GDM1 (cell line): ENCODE data around the gene ISL2.

Experiments used
- DNase-seq: peaks from one replicate; lab custom pipeline; 2025; lab: John Stamatoyannopoulos, UW

Gene ISL2

DNA sequence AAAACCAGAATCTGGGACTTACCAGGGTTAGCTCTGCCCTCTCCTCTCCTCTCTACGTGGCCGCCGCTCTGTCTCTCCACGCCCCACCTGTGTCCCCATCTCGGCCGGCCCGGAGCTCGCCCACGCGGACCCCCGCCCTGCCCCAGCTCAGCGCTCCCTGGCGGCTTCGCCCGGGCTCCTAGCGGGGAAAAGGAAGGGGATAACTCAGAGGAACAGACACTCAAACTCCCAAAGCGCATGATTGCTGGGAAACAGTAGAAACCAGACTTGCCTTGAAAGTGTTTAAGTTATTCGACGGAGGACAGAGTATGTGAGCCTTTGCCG, 5.4 kb downstream of the ISL2 start:
- DNase-seq = no peak

DNA sequence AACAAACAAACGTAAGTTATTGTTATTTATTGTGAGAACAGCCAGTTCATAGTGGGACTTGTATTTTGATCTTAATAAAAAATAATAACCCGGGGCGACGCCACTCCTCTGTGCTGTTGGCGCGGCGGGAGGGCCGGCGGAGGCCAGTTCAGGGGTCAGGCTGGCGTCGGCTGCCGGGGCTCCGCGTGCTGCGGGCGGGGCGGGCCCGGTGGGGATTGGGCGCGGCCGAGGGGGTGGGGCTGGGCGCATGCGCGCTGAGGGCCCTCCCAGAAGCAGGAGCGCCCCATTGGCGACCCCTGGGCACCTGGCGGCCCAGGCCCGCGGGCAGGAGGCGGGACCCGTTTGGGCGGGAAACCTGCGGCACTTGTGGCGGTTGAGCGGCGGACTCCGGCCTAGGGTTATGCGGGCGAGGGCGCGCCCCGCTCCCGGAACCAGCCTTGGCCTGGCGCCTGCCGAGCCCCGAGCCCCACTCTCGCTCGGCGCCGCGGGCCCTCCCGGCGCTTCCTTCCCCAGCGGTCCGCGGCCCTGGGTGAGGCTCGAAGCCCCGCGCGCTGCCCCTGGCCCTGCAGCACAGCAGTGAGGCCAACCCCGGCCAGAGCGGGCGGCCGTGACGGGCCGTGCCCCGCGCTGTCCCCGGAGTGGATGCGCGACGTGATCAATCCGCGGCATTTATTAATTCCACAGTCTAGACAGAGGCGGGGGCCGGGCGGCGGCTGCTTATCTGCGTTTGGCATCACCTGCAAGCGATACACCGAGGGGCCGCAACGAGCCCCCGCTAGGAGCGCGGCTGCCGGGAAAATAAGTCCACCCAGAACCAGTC, 6.0 kb downstream of the ISL2 start:
- no peak for DNase-seq

DNA sequence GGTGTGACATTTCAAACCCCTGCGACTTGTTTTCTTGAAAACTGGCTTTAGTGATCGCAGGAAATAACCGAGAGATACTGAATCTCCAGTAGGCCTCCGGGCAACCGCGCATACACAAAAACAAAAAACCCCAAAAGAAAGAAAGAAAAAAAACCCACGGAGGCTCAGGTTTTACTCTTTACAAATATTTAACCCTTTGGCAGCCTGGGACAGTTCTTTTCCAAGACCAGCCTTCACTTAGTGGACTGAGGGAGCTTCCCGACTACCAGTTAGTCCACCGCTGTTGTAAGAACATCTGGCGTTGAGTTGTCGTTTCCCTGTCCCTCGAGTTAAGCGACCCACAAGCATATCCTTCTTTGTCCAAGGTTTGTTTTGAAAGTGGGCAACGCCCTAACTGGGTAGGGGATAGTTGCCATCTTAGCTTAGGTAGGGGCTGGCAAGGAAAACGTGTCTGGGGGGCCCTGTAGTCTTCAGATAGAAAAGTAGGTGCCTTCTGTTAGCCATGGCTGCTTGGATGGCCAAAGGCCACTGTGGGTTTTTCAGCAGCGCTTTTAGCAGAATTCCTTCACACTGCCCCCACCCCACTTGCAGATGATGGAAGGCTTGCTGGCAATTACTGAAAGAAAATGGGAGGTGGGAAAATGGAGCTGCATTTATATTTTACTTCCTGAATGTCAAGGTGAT, 6.9 kb downstream of the ISL2 start:
- no peak for DNase-seq

GRCh38 chr15:76344893-76345582, 8.5 kb downstream of the ISL2 start:
- DNase-seq = no peak

GRCh38 chr15:76345583-76345879, 9.0 kb downstream of the ISL2 start:
- DNase-seq = no peak

GRCh38 chr15:76345880-76346668, 9.5 kb downstream of the ISL2 start:
- DNase-seq = no peak

GRCh38 chr15:76346669-76347481, 10.3 kb downstream of the ISL2 start:
- no peak for DNase-seq

- DNase-seq = no peak
Measured at GRCh38 chr15:76347482-76348055, 11.0 kb downstream of the ISL2 start.

- DNase-seq = no peak
Measured at GRCh38 chr15:76349301-76350070, 12.9 kb downstream of the ISL2 start.

DNA sequence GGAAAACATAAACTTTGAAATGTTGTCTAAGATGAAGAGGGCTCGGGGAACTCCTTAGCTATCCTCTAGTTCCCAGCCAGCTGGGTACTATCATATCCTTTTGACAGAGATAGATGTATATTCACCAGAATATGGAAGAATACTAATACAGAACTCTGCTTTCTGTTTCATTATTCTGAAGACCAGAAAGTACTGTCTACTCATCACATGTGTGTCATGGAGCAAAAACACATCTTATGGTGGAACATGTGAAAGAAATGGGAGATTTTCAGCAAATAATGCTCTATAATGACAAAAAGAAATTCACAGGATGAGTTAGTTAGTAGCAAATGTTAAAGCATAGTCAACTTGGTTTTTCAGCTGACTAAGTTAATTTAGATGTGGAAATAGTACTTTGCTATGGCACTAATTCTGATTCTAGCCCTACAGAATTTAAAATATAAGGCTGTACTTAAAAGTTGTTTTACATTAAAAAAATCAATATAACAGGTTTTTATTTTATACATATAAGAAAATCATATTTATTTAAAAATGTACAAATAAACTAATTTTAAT, 16.5 kb downstream of the ISL2 start:
- DNase-seq = no peak

GRCh38 chr15:76353903-76354302, 17.3 kb downstream of the ISL2 start:
- DNase-seq = no peak

DNA sequence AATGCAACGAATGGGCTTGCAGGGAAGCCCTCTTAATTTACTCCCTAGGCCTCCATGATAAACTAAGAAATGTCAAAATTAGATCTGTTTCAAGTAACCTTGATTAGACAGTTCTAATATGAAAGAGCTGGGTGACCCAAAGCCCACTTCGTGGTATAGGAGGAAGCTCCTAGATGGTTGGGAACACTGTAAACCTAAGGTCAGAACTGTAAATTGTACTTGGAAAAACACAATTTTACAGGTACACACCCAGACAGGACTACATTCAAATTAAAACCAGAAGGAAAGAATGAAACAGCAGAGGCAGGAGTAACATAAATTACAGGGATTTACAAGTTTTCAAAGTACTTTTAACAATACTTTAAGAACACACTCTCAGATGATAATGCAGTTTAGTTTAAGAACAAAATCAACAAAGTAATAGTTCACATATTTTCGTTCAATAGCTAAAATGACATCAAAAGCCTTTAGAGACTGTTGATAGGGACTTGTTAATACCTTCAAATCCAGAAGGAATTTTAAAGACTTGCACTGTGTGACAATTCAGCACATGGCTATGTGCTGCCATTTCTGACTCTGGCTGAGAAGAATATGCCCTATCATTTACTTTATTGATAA, 18.4 kb downstream of the ISL2 start:
- no peak for DNase-seq

GRCh38 chr15:76358453-76358852, 21.9 kb downstream of the ISL2 start:
- no peak for DNase-seq

DNA sequence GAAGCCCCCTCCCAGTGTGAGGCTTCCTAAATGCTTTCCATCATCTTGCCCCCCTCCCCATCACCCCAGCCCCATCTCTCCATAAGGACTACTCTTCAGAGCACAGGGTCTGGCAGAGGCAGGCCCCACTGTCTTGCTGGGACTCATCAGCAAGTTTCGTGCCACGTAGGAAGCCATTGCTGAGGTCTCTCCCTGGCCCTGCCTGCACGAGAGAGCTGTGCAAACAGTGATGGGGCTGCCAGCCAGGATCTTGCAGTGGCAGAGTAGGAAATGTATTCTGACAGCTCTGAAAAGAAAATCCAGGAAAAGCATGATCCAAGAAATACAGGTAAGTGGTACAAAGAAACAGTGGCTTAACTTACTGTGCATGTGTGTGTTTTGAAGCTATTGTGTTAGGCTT, 22.6 kb downstream of the ISL2 start:
- no peak for DNase-seq

DNA sequence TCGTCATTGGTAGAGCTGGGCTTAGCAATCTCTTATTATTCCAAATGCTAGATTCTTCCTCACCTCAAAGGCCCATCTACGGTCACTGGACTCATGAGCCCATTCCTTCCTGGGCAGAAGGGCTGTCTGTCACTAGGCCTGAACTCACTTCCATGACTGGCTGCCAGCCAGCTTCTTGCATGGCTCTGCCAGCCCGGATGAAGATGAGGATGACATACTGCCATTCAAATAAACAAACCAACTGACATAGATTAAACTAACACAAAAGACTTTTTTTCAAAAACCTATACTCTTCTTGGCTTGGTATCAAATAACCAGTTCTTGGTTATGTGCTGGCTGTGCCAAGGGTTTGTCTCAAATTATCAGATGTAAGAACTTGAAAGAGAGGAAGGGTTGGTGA, 23.8 kb downstream of the ISL2 start:
- no peak for DNase-seq

- DNase-seq = no peak
Measured at GRCh38 chr15:76363251-76363650, 26.7 kb downstream of the ISL2 start.

DNA sequence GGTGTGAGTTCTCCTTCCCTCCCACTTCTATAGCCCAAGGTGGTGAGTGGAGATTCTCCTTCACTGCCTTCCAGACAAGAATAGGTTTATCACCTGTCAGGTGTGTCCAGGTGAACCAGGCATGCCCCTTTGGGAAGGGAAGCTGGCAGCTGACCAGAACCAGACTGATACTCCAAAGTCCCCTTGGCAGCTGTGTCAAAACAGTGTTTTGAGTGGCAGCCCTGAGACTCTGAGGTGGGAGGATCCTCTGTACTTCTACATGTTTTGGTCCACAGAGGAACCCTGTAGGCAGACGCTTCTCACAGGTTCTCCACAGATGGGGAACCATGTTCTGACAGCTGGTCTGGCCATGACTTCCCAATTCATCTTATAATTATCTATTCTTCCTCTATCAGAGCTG, 30.1 kb downstream of the ISL2 start:
- DNase-seq = no peak

DNA sequence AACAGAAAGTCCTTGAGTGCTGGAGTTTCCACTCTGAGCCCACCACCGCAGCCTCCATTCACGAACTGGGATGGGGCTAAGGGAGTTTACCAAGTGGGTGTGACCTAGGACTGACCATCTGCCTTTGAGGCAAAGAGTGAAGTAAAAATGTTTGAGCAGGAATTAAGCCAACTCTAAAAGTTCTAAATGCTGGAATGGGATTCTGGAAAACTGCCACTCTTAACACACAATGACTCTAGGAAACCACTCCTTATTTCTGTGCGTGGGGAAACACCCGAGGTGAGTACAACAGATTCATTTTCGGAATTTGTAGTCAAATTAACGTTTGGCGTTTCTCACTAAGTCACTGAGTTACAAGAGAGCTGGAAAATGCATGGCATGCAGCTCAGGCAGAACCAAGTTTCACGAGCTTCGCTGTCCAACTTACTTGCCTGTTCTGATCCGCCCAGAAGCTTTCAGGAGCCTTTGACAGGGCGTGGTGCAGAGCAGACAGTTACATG, 31.6 kb downstream of the ISL2 start:
- no peak for DNase-seq

DNA sequence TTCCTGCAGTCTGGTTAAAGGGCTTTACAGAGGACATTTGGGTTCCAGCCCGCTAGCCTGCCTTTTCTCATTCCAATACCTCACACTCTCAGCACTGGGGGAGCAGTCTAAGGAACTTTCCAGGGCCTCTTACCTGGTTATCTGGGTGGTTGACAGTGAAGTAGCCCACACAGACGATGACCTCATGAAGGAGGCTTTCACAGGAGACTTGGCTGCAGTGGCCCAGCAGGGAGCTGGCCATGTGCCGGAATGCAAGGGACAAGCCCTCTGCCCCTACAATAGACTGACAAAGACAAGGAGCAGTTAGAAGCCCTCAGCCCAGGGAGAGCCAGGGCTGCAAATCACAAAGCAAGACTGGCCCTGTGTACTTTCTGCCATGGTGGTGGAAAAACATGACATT, 39.5 kb downstream of the ISL2 start:
- DNase-seq = no peak

DNA sequence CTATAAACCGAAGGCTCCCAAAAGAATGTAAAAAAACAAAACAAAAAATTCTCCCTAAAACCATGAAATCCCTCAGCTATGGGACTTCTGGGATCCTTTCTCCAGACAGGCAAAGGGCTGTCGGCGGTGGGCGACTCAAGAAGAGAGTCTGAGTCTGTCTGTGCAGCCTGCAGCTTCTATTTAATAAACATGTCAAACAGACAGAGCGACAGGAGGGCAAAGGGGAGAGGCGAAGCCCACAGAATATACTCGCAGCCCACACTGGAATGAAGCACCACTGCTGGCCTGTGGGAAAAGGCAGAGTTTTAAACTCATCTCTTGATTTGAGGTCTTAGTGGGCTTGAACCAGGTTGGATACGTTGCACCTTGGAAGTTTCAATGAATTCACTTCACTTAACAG, 40.2 kb downstream of the ISL2 start:
- no peak for DNase-seq
